ENCODE data around the gene ZNF276. TPM values are rescaled to one million over a fixed set of nuclear protein-coding genes. Genes with fewer than 3 reads are reported as not detected.
A peak's percentile ranks its signal among the peaks of the same experiment; 100 is the strongest.

Gene ZNF276
- total and polyA plus RNA-seq, 2 donors (not counting 1 experiment from before 2014, with no cell fraction given) = 6.2 to 12.7 TPM

DNA sequence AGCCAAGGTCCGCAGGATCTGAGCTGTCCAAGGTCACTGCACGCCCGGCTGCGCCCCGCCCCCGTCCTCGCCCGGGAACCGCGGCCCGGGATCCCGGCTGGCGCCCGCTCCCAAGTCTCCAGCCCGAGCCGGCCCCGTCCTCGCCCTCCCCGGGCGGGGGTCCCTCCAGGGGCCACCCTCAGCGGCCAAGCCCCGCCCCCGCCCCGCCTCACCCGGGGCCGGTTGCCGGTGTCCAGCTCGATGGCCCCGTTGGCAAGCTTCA is 855 bp upstream of the ZNF276 start:
- Histone ChIP-seq H4K20me1 (ENCODE audit: control insufficient read depth, extremely low read depth, insufficient read depth, low read length) (no peaks in the 10 kb centered on the region), H3K36me3 (ENCODE audit: control insufficient read depth, insufficient read depth, low read length) (peaks cover 12% of the 10 kb centered on the region), H2AFZ (ENCODE audit: low read length) (peak overlapping the region; percentile 38), H3K4me2 (ENCODE audit: extremely low read depth, insufficient read depth, low read length) (peak overlapping the region; percentile 100), H3K27ac (ENCODE audit: insufficient read depth, low read length) (peak overlapping the region; percentile 75), H3K79me2 (ENCODE audit: control insufficient read depth, insufficient read depth, low read length) (peaks cover 29% of the 10 kb centered on the region), H3K4me1 (ENCODE audit: control insufficient read depth, extremely low read depth, insufficient read depth, low read length) (peaks cover 20% of the 10 kb centered on the region), H3K4me3 (replicated peaks in 1 of 4; ENCODE audit: control extremely low read depth in 1 of 4, insufficient read depth in 1 of 4, low read depth in 3 of 4, low read length in 4 of 4) (peak overlapping the region; percentile 58 to 83 (median 70)), H3K27me3 (ENCODE audit: control insufficient read depth, insufficient read depth, low read length) (no peaks in the 10 kb centered on the region), H3K9ac (ENCODE audit: insufficient read depth, low read length) (peak overlapping the region; percentile 82), H3K9me3 (ENCODE audit: control insufficient read depth, insufficient read depth, low read depth, low read length) (no peaks in the 10 kb centered on the region)
- DNase-seq (ENCODE audit: low read depth in 2 of 2) = no peak
- no peak for TF ChIP-seq EZH2 (IDR thresholded peaks at IDR 0.05; ENCODE audit: low read length, missing control alignments)
- TF ChIP-seq, protein P1, sequence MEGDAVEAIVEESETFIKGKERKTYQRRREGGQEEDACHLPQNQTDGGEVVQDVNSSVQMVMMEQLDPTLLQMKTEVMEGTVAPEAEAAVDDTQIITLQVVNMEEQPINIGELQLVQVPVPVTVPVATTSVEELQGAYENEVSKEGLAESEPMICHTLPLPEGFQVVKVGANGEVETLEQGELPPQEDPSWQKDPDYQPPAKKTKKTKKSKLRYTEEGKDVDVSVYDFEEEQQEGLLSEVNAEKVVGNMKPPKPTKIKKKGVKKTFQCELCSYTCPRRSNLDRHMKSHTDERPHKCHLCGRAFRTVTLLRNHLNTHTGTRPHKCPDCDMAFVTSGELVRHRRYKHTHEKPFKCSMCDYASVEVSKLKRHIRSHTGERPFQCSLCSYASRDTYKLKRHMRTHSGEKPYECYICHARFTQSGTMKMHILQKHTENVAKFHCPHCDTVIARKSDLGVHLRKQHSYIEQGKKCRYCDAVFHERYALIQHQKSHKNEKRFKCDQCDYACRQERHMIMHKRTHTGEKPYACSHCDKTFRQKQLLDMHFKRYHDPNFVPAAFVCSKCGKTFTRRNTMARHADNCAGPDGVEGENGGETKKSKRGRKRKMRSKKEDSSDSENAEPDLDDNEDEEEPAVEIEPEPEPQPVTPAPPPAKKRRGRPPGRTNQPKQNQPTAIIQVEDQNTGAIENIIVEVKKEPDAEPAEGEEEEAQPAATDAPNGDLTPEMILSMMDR (conservative IDR thresholded peaks at IDR 0.05 in 1 of 2, IDR thresholded peaks at IDR 0.05 in 1 of 2; ENCODE audit: low read depth in 1 of 2, low read length in 2 of 2) = no peak

DNA sequence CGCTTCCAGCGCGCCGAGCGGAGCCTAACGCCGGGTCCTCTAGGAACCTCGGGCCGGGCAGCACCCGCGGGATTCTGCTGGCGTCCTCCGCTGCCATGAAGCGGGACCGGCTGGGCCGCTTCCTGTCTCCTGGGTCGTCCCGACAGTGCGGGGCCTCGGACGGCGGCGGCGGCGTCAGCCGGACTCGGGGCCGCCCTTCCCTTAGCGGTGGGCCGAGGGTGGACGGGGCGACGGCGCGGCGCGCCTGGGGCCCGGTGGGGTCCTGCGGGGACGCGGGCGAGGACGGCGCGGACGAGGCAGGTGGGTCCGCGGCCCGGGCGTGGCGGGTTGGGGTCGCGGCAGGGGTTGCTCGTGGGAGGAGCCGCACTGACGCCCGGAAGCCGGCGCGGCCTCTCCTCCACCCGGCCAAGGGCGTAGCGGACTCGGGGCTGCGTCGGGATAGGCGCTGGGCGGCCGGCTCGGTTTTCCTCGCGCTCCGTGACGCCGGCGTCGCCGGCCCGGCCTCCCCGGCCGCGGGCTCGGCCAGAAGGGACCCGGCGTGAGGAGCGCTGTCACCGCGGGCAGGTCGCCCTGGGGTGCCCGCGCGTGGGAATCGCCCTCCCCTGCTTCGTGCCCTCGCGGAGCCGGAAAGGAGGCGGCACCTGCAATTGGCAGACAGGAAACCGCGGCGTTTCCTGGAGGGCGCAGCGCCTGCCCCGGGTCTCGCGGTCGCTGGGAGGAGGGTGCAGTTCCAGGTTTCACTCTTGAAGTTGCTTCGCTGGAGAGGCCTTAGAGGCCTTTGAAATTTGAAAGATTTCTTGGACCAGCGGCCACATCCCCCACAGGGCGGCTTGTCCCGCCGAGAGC is 432 bp downstream of the ZNF276 start:
- Histone ChIP-seq H3K79me2 (ENCODE audit: control insufficient read depth, insufficient read depth, low read length) (peaks cover 29% of the 10 kb centered on the region), H3K4me1 (ENCODE audit: control insufficient read depth, extremely low read depth, insufficient read depth, low read length) (peaks cover 20% of the 10 kb centered on the region), H3K9ac (ENCODE audit: insufficient read depth, low read length) (peak overlapping the region; percentile 82), H3K4me3 (replicated peaks in 1 of 4; ENCODE audit: control extremely low read depth in 1 of 4, insufficient read depth in 1 of 4, low read depth in 3 of 4, low read length in 4 of 4) (peak overlapping the region; percentile 36 to 80 (median 62)), H3K27me3 (ENCODE audit: control insufficient read depth, insufficient read depth, low read length) (no peaks in the 10 kb centered on the region), H2AFZ (ENCODE audit: low read length) (no peak overlapping the region), H3K36me3 (ENCODE audit: control insufficient read depth, insufficient read depth, low read length) (peaks cover 12% of the 10 kb centered on the region), H3K4me2 (ENCODE audit: extremely low read depth, insufficient read depth, low read length) (peak overlapping the region; percentile 93), H4K20me1 (ENCODE audit: control insufficient read depth, extremely low read depth, insufficient read depth, low read length) (no peaks in the 10 kb centered on the region), H3K27ac (ENCODE audit: insufficient read depth, low read length) (peak overlapping the region; percentile 72), H3K9me3 (ENCODE audit: control insufficient read depth, insufficient read depth, low read depth, low read length) (no peaks in the 10 kb centered on the region)
- TF ChIP-seq EZH2 (IDR thresholded peaks at IDR 0.05; ENCODE audit: low read length, missing control alignments) = no peak
- TF ChIP-seq, protein P1 (conservative IDR thresholded peaks at IDR 0.05 in 1 of 2, IDR thresholded peaks at IDR 0.05 in 1 of 2; ENCODE audit: low read depth in 1 of 2, low read length in 2 of 2) = no peak
- peak; percentile 51 to 74 for DNase-seq (ENCODE audit: low read depth in 2 of 2)

DNA sequence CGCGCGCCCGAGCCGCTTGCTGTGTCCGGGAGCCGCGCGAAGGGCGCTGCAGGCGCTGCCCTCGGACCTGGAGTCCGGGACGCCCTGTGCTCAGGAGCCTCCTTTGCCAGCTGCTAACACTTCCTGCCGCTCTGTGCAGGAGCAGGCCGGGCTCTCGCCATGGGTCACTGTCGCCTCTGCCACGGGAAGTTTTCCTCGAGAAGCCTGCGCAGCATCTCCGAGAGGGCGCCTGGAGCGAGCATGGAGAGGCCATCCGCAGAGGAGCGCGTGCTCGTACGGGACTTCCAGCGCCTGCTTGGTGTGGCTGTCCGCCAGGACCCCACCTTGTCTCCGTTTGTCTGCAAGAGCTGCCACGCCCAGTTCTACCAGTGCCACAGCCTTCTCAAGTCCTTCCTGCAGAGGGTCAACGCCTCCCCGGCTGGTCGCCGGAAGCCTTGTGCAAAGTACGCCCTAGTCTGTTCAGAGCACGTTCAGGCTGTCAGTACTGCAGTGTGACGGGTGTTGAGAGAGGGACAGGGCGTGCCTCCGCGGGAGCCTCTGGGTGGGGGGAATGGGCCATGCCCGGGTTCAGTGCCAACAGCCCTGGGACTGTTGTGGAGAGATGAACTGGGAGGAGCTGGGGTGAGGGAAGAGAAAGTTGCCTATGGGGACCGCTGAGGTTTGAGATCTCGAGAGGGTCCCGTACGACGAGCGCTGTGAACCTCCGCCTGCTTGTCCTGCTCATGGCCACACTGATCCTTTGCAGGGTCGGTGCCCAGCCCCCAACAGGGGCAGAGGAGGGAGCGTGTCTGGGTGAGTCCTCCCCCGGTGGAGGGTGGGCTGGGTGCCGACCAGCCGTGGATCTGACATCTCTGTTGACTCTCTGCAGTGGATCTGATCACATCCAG is 1.3 kb downstream of the ZNF276 start:
- peak; percentile 40 to 77 for DNase-seq (ENCODE audit: low read depth in 2 of 2)
- Histone ChIP-seq H3K4me2 (ENCODE audit: extremely low read depth, insufficient read depth, low read length) (peak overlapping the region; percentile 93), H3K4me1 (ENCODE audit: control insufficient read depth, extremely low read depth, insufficient read depth, low read length) (peaks cover 20% of the 10 kb centered on the region), H3K36me3 (ENCODE audit: control insufficient read depth, insufficient read depth, low read length) (peaks cover 17% of the 10 kb centered on the region), H3K4me3 (replicated peaks in 1 of 4; ENCODE audit: control extremely low read depth in 1 of 4, insufficient read depth in 1 of 4, low read depth in 3 of 4, low read length in 4 of 4) (peak overlapping the region; percentile 36 to 80 (median 62)), H3K9ac (ENCODE audit: insufficient read depth, low read length) (peak overlapping the region; percentile 82), H3K9me3 (ENCODE audit: control insufficient read depth, insufficient read depth, low read depth, low read length) (no peaks in the 10 kb centered on the region), H3K27ac (ENCODE audit: insufficient read depth, low read length) (peak overlapping the region; percentile 72), H3K27me3 (ENCODE audit: control insufficient read depth, insufficient read depth, low read length) (no peaks in the 10 kb centered on the region), H3K79me2 (ENCODE audit: control insufficient read depth, insufficient read depth, low read length) (peaks cover 31% of the 10 kb centered on the region), H4K20me1 (ENCODE audit: control insufficient read depth, extremely low read depth, insufficient read depth, low read length) (no peaks in the 10 kb centered on the region), H2AFZ (ENCODE audit: low read length) (no peak overlapping the region)
- TF ChIP-seq, protein P1 (conservative IDR thresholded peaks at IDR 0.05 in 1 of 2, IDR thresholded peaks at IDR 0.05 in 1 of 2; ENCODE audit: low read depth in 1 of 2, low read length in 2 of 2) = no peak
- no peak for TF ChIP-seq EZH2 (IDR thresholded peaks at IDR 0.05; ENCODE audit: low read length, missing control alignments)
